Daoy (cell line): ENCODE results near the gene SF3B2. TPM values are rescaled to one million over a fixed set of nuclear protein-coding genes. Genes with fewer than 3 reads are reported as not detected.
A peak's percentile ranks its signal among the peaks of the same experiment; 100 is the strongest.
"Not testable (repeated sequence)": the region's sequence is repeated elsewhere in the genome, so short reads cannot be mapped to it uniquely, and the experiment has no call there.

Experiments
- DNase-seq: peaks from one replicate; pipeline ENCODE4 v3.0.0-alpha.2; 2015; ENCODE audit warnings: low read depth
- total RNA-seq: library from RNA; depleted of rRNA; stranded (reverse); fragments of >200 nt; shearing (Covaris generic); gene quantifications from 2 replicates; pipeline ENCODE4 v1.2.3, GENCODE V29; 2014; rRNA removed

Gene SF3B2
- total RNA-seq: 257 and 289 TPM in 2 replicates

GRCh38 chr11:66051766-66052663 lies at the start of gene SF3B2:
TSS of gene SF3B2 (plus strand) at chr11:66052364. CDS start at chr11:66052385, 21 bp downstream.
- DNase-seq: peak; percentile 99

- no peak for DNase-seq
Observed at GRCh38 chr11:66002648-66003225, 49.4 kb upstream of the SF3B2 start.

- no peak for DNase-seq
Observed at GRCh38 chr11:66003291-66003690, 48.9 kb upstream of the SF3B2 start.

- no peak for DNase-seq
Observed at GRCh38 chr11:66004186-66004585, 48.0 kb upstream of the SF3B2 start.

- DNase-seq: no peak
Observed at GRCh38 chr11:66006134-66006890, 45.9 kb upstream of the SF3B2 start.

- DNase-seq: no peak
Observed at GRCh38 chr11:66006891-66007176, 45.3 kb upstream of the SF3B2 start.

- no peak for DNase-seq
Observed at GRCh38 chr11:66007201-66007634, 44.9 kb upstream of the SF3B2 start.

- no peak for DNase-seq
Observed at GRCh38 chr11:66008095-66008467, 44.1 kb upstream of the SF3B2 start.

GRCh38 chr11:66008468-66009101 lies 43.6 kb upstream of the SF3B2 start:
- DNase-seq: no peak

GRCh38 chr11:66010036-66010435 lies 42.1 kb upstream of the SF3B2 start:
- not testable (repeated sequence) for DNase-seq

GRCh38 chr11:66011239-66011784 lies 40.9 kb upstream of the SF3B2 start:
- peak; percentile 73 for DNase-seq

- DNase-seq: no peak
Observed at GRCh38 chr11:66011785-66012303, 40.3 kb upstream of the SF3B2 start, which contains the start of gene CST6. TSS of gene CST6 (plus strand) at chr11:66012008. CDS start at chr11:66012045, 37 bp downstream.

GRCh38 chr11:66012371-66012945 lies 39.7 kb upstream of the SF3B2 start:
- DNase-seq: no peak

- DNase-seq: no peak
Observed at GRCh38 chr11:66012946-66013761, 39.0 kb upstream of the SF3B2 start.

GRCh38 chr11:66013762-66014100 lies 38.4 kb upstream of the SF3B2 start:
- DNase-seq: no peak

GRCh38 chr11:66014804-66015453 lies 37.2 kb upstream of the SF3B2 start:
- DNase-seq: no peak

- DNase-seq: peak; percentile 72
Observed at GRCh38 chr11:66015454-66015881, 36.7 kb upstream of the SF3B2 start.

GRCh38 chr11:66015936-66016792 lies 36.0 kb upstream of the SF3B2 start:
- DNase-seq: no peak

GRCh38 chr11:66016793-66017177 lies 35.4 kb upstream of the SF3B2 start:
- DNase-seq: no peak
